ENCODE data around the gene CNDP2.
A peak's percentile ranks its signal among the peaks of the same experiment; 100 is the strongest.
"Not testable (repeated sequence)": the region's sequence is repeated elsewhere in the genome, so short reads cannot be mapped to it uniquely, and the experiment has no call there.

Gene CNDP2

GRCh38 chr18:74473976-74474640 is 22.1 kb upstream of the CNDP2 start:
- DNase-seq = no peak

DNA sequence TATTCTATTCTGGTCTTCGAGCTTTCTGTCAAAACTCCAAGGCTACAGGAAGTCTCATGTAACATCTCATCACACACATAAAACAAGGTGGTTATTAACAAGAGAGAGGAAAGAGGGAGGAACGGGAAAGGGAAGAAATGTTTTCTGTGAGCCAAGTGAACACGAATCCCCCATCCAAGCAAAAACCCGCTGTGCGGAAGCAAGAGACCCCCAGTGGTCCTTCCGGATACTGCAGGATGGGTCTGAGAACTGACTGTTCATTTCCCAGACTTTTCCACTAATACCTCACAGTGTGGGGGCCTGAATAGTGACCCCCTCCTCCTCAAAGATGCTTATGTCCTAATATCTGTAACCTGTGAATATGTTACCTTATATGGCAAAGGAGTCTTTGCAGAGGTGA is 20.0 kb upstream of the CNDP2 start:
- DNase-seq = peak in 8 of 14 donors; percentile 21 to 65 (median 45)

DNA sequence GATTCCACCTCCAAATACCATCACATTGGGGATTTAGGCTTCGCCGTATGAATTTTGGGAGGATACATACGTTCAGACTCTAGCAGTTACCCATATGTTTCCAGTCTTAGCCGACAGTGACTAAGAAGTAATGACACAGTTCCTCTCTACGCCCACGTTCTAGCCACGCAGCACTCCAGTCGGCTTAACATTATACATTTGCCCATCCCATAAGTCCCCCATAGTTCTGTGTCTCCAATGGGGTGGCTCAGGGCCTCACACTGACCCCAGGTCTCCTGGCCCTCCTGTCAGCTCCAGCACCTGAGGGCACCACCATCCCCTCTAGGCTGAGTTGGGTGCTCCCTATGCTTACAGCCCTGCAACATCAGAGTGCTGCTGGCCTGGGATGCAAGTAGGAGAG is 18.4 kb upstream of the CNDP2 start:
- no peak for DNase-seq

DNA sequence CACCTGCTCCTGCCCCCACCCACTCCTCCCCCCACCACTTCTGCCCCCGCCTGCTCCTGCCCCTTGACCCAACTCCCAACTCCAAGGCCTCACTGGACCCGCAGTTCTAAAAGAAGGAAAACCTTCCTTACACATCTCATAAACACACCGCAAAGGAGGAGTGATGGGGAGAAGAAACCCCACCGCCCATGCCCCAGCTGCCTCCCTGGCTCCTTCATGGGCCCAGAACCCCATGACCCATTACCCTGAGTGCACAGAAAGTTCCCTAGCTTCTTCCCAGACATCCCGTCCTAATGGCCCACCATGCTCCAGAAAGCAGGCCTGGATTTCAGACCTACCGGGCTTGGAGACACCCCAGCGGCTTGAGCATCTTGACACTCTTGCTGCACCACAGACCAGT is 17.8 kb upstream of the CNDP2 start:
- no peak for DNase-seq

DNA sequence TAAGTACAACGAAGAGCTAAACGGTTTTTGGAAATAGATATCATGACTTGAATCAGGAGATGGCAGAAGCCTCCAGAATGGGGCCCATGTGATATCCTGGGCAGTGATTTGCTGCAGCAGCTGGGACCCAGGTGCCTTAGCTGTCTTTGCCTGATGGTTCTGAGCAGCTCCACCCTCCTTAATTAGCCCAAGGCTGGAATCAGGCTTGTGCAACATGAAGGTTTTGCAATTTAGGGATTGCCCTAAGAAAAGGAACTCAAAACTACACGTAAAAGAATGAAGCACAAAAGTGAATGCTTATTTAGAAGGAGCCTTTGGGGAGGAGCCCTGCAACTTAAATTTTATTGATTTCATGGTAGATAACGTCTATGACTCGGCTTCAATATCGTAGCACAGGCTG is 17.3 kb upstream of the CNDP2 start:
- no peak for DNase-seq

DNA sequence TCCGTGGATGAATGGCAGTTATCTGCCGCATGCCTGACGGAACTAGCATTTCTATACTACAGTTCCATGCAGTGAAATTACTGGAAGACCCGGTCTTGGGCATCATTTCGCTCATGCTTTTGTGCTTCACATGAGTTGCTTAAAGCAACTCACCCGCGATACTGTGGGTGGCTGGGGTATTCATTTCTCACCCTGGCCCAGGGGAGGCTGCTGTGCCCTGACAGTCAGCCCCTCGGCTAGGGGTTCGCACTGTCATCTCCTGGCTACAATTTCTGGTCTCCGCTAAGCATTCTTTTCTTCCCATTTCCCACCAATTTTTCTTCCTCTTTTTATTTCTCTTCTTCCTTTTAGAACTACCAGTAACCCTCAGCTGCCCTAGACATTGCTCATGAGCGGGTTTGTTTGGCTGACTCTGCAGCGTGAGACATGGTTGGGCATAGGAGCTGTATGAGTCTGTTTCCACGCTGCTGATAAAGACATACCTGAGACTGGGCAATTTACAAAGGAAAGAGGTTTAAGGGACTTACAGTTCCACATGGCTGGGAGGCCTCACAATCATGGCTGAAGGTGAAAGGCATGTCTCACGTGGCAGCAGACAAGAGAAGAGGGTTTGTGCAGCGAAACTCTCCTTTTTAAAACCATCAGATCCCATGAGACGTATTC is 16.5 kb upstream of the CNDP2 start:
- DNase-seq = no peak

- DNase-seq = no peak
Measured at GRCh38 chr18:74480149-74480651, 16.0 kb upstream of the CNDP2 start.

GRCh38 chr18:74482697-74483096 is 13.5 kb upstream of the CNDP2 start:
- DNase-seq = no peak

GRCh38 chr18:74486119-74486849 is 9.9 kb upstream of the CNDP2 start:
- no peak for DNase-seq

DNA sequence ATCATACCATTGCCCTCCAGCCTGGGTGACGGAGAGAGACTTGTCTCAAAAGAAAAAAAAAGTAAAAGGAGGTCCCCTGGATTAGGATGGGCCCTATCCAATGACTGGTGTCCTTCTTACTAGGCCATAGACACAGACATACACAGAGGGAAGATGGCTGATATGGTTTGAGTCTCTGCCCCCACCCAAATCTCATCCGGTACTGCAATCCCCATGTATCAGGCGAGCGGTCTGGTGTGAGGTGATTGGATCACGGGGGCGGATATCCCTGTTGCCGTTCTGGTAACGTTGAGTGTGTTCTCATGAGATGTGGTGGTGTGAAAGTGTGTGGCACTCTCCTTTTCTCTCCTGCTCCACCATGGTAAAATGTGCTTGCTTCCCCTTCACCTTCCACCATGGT is 7.8 kb upstream of the CNDP2 start:
- DNase-seq = no peak

- DNase-seq = no peak
Measured at GRCh38 chr18:74488864-74489263, 7.3 kb upstream of the CNDP2 start.

DNA sequence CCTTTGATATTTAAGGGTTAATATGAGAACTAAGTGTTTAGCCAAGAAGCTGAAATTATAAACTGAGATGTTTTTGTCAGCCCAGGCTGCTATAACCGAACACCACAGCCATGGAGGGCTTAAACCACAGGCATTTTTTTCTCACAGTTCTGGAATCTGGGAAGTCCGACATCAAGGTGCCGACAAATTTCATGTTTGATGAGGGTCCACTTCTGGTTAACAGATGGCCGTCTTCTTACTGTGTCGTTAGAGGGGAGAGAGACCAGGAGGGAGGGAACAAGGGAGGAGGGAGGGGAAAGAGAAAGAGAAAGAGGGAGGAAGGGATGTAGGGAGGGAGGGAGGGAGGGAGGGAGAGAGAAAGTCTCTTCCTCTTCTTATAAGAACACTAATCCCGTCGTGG is 6.5 kb upstream of the CNDP2 start:
- DNase-seq = no peak

GRCh38 chr18:74492259-74492658 is 3.9 kb upstream of the CNDP2 start:
- DNase-seq = no peak

- DNase-seq = peak in 1 of 14 donors; percentile 24
Measured at GRCh38 chr18:74493689-74494088, 2.5 kb upstream of the CNDP2 start.

- DNase-seq = no peak
Measured at GRCh38 chr18:74494514-74494913, 1.6 kb upstream of the CNDP2 start.

GRCh38 chr18:74496508-74497323 is 553 bp downstream of the CNDP2 start:
- peak in 5 of 14 donors; percentile 64 to 86 (median 77) for DNase-seq

DNA sequence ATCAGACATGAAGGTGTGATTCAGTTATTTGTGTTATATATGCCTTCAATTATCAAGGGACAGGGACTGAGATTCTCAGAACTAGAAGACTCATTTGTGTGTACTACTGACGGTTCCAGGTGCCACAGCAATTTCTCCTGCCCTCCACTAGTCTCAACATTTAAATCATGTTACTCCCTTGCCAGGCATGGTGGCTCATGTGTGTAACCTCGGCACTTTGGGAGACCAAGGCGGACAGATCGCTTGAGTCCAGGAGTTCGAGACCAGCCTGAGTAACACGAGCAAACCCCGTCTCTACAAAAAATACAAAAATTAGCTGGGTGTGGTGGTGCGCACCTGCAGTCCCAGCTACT is 1.1 kb downstream of the CNDP2 start:
- DNase-seq = no peak

GRCh38 chr18:74497778-74498177 is 1.6 kb downstream of the CNDP2 start:
- DNase-seq = no peak

DNA sequence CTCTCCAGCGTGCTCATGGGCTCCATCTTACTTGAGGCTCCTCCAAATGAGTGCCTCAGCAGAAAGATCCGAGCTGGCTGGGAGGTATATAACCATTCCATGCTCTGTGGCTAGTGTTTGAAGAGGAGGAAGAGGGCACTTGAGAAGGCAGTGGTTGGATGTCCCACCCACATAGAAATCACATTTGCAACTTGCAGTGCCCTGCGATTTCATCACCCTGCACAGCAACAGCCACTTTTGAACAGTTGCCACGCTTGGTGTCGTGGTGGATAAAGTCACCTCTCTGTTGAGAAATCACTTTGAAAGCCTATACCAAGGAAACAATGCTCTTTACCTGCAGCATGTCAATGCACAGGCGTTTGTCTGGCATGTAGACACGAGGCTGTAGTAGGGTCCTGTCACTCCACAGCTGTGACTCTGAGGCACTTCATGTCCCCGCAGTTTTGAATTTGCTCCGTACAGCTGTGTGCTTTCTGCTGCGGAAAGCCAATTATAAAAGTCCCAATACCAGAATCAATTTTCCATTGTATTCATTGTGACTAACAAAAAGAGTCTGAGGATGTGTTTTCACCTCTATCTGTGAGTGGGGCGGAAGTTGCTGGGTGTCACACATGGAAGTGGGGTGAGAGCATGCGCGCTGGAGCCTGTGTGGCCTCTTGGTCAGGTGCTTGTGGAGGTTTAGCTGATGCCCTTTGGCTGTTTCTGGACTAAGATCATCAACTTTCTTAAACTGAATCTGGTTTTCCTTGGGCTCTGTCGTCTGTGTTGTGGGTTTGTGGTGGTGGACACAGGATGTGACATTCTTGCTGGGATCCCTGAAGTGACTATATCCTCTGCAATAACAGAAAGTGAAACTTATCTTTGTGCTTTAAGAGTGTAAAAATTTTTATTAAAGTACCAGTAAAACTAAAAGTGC is 2.8 kb downstream of the CNDP2 start:
- peak in 7 of 14 donors; percentile 30 to 70 (median 50) for DNase-seq

- peak in 8 of 14 donors; percentile 27 to 87 (median 69) for DNase-seq
Measured at GRCh38 chr18:74499633-74500032, 3.5 kb downstream of the CNDP2 start.

DNA sequence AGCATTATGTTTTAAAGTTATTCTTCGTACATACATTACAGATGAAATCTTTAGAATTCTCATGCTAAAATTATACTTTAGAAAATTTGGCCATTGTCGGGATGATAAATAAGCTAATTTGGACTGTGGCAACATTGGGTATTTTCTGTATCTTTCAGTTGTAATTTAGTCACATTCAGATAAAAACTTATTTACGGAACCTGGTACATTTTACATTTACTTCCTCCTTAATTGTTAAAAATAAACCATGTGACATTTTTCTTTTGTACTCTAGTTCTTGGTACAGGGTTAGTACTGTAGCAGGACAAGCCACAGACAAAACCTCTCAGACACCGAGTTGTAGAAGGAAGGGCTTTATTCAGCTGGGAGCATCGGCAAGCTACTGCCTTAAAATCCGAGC is 4.2 kb downstream of the CNDP2 start:
- no peak for DNase-seq

GRCh38 chr18:74500774-74501173 is 4.6 kb downstream of the CNDP2 start:
- DNase-seq = not testable (repeated sequence)
